Activated CD8-positive, alpha-beta T cell treated with anti-CD3 and anti-CD28 coated beads, Interleukin-2, amount 10 ng/mL, durations not matched to agents 7 days and 5 days (primary cell): Measurements from ENCODE around the gene STYK1. TPM values are rescaled to one million over a fixed set of nuclear protein-coding genes. Genes with fewer than 3 reads are reported as not detected.
"Not testable (repeated sequence)": the region's sequence is repeated elsewhere in the genome, so short reads cannot be mapped to it uniquely, and the experiment has no call there.

Source experiments
- ATAC-seq: fragments of 150-1000 bp; cut with Tn5 transposase; one replicate; pipeline ENCODE4 v1.10.0; 2021; ENCODE audit warnings: moderate library complexity
- CTCF ChIA-PET: fragments of 350-600 bp; sonication (Branson Sonifier 250); formaldehyde crosslinking; loops from one replicate; lab custom pipeline; 2021; ENCODE audit warnings: antibody characterized with exemption; lab: Charles Lee
- POLR2A ChIA-PET: fragments of 350-600 bp; sonication (Branson Sonifier 250); formaldehyde crosslinking; loops from one replicate; lab custom pipeline; 2021; ENCODE audit warnings: antibody characterized with exemption; lab: Charles Lee
- DNase-seq: peaks from one replicate; pipeline ENCODE4 v3.0.0-alpha.2; 2020
- H3K27ac Mint-ChIP-seq: one replicate; pipeline ENCODE4 v1.8.0; 2021; ENCODE audit warnings: mild to moderate bottlenecking, mixed read lengths
- H3K27me3 Mint-ChIP-seq: one replicate; pipeline ENCODE4 v1.8.0; 2021; ENCODE audit warnings: low read depth, mixed read lengths
- H3K36me3 Mint-ChIP-seq: one replicate; pipeline ENCODE4 v1.8.0; 2021; ENCODE audit warnings: low read depth, mixed read lengths
- H3K4me1 Mint-ChIP-seq: one replicate; pipeline ENCODE4 v1.8.0; 2021; ENCODE audit warnings: low read depth, mixed read lengths
- H3K4me3 Mint-ChIP-seq: one replicate; pipeline ENCODE4 v1.8.0; 2021; ENCODE audit warnings: mild to moderate bottlenecking, mixed read lengths
- H3K9me3 Mint-ChIP-seq: one replicate; pipeline ENCODE4 v1.8.0; 2022; ENCODE audit warnings: mixed read lengths; ENCODE audit not compliant: insufficient read depth
- total RNA-seq, 2 experiments: library from RNA; stranded (reverse); gene quantifications; one replicate each; pipeline ENCODE4 v1.2.3, GENCODE V29; 2021

The STYK1 gene
- total RNA-seq, 2 experiments from 2014 or later, result 5.3 to 5.9 TPM

- ATAC-seq (no peak), DNase-seq (no peak)
- H3K9me3 Mint-ChIP-seq, result peaks cover 10% of the 10 kb centered on the region
- ChIA-PET POLR2A (no interaction called here), CTCF (no interaction called here)
- H3K36me3 Mint-ChIP-seq, result no peaks in the 10 kb centered on the region
- no peak overlapping the region for H3K4me3 Mint-ChIP-seq
- H3K27ac Mint-ChIP-seq, result no peak overlapping the region
- peaks cover 4% of the 10 kb centered on the region for H3K27me3 Mint-ChIP-seq
- no peaks in the 10 kb centered on the region for H3K4me1 Mint-ChIP-seq
These were observed 14.2 kb upstream of the STYK1 start for GRCh38 chr12:10688042-10688441.

- Mint-ChIP-seq H3K4me1 (peaks cover 70% of the 10 kb centered on the region), H3K27me3 (peaks cover 19% of the 10 kb centered on the region), H3K9me3 (peaks cover 6% of the 10 kb centered on the region), H3K27ac (peak overlapping the region; percentile 33), H3K4me3 (peak overlapping the region; percentile 81), H3K36me3 (peaks cover 20% of the 10 kb centered on the region)
- DNase-seq (peak; percentile 63), ATAC-seq (peak; percentile 25)
- ChIA-PET POLR2A (interaction anchor here (1.0 to 2.1 kb wide), 3 partner anchors 60 to 519 kb away, joined by 3 to 5 read pairs (median 5); no protein-coding TSS in a partner anchor), CTCF (interaction anchor here (0.7 to 1.6 kb wide), 4 partner anchors 78 to 371 kb away, joined by 3 read pairs; no protein-coding TSS in a partner anchor)
These were observed 1.5 kb downstream of the STYK1 start for GRCh38 chr12:10672231-10672868.

GRCh38 chr12:10669533-10669932, 4.3 kb downstream of the STYK1 start:
- Mint-ChIP-seq H3K9me3 (peaks cover 3% of the 10 kb centered on the region), H3K27me3 (peaks cover 13% of the 10 kb centered on the region), H3K4me1 (peaks cover 53% of the 10 kb centered on the region), H3K36me3 (peaks cover 14% of the 10 kb centered on the region), H3K27ac (no peak overlapping the region), H3K4me3 (no peak overlapping the region)
- DNase-seq (no peak), ATAC-seq (no peak)
- CTCF ChIA-PET, result interaction anchor here (1.5 to 1.7 kb wide), 3 partner anchors 80 to 434 kb away, joined by 5 to 6 read pairs (median 6); no protein-coding TSS in a partner anchor
- POLR2A ChIA-PET, result interaction anchor here (1.9 kb wide), 1 partner anchor 56 kb away, joined by 6 read pairs; the partner anchor contains the start of gene MAGOHB

GRCh38 chr12:10668526-10668925, 5.3 kb downstream of the STYK1 start:
- CTCF ChIA-PET, result interaction anchor here (0.8 to 1.7 kb wide), 5 partner anchors 60 to 433 kb away, joined by 3 to 6 read pairs (median 5); no protein-coding TSS in a partner anchor
- peaks cover 13% of the 10 kb centered on the region for H3K36me3 Mint-ChIP-seq
- H3K27me3 Mint-ChIP-seq, result peaks cover 13% of the 10 kb centered on the region
- ATAC-seq, result peak; percentile 46
- H3K4me1 Mint-ChIP-seq, result peaks cover 44% of the 10 kb centered on the region
- H3K9me3 Mint-ChIP-seq, result peaks cover 3% of the 10 kb centered on the region
- DNase-seq, result no peak
- peak overlapping the region; percentile 68 for H3K4me3 Mint-ChIP-seq
- no peak overlapping the region for H3K27ac Mint-ChIP-seq
- POLR2A ChIA-PET, result interaction anchor here (1.9 kb wide), 1 partner anchor 55 kb away, joined by 6 read pairs; the partner anchor contains the start of gene MAGOHB

- Mint-ChIP-seq H3K9me3 (peaks cover 3% of the 10 kb centered on the region), H3K36me3 (peaks cover 13% of the 10 kb centered on the region), H3K4me1 (peaks cover 35% of the 10 kb centered on the region), H3K27ac (no peak overlapping the region), H3K27me3 (peaks cover 13% of the 10 kb centered on the region), H3K4me3 (no peak overlapping the region)
- ATAC-seq, result no peak
- POLR2A ChIA-PET, result interaction anchor here (0.6 to 1.9 kb wide), 2 partner anchors 54 to 1390 kb away, joined by 3 to 6 read pairs; partner anchors contain the start of gene MAGOHB
- no peak for DNase-seq
- CTCF ChIA-PET, result interaction anchor here (0.8 kb wide), 1 partner anchor 854 kb away, joined by 3 read pairs; no protein-coding TSS in a partner anchor
These were observed 6.3 kb downstream of the STYK1 start for GRCh38 chr12:10667581-10667980.

- POLR2A ChIA-PET, result no interaction called here
- Mint-ChIP-seq H3K9me3 (no peaks in the 10 kb centered on the region), H3K27ac (no peak overlapping the region), H3K4me1 (peaks cover 15% of the 10 kb centered on the region), H3K36me3 (peaks cover 6% of the 10 kb centered on the region), H3K27me3 (peaks cover 18% of the 10 kb centered on the region), H3K4me3 (no peak overlapping the region)
- CTCF ChIA-PET, result no interaction called here
- ATAC-seq (no peak), DNase-seq (no peak)
These were observed 9.4 kb downstream of the STYK1 start for GRCh38 chr12:10664499-10664898.

- Mint-ChIP-seq H3K27me3 (peaks cover 16% of the 10 kb centered on the region), H3K4me3 (no peak overlapping the region), H3K9me3 (no peaks in the 10 kb centered on the region), H3K4me1 (peaks cover 11% of the 10 kb centered on the region), H3K36me3 (peaks cover 4% of the 10 kb centered on the region), H3K27ac (no peak overlapping the region)
- CTCF ChIA-PET, result no interaction called here
- no peak for ATAC-seq
- POLR2A ChIA-PET, result no interaction called here
- DNase-seq, result no peak
These were observed 10.0 kb downstream of the STYK1 start for GRCh38 chr12:10663869-10664268.

- no peaks in the 10 kb centered on the region for H3K4me1 Mint-ChIP-seq
- peaks cover 11% of the 10 kb centered on the region for H3K36me3 Mint-ChIP-seq
- POLR2A ChIA-PET, result no interaction called here
- no peak for DNase-seq
- H3K27me3 Mint-ChIP-seq, result peaks cover 12% of the 10 kb centered on the region
- H3K4me3 Mint-ChIP-seq, result no peak overlapping the region
- no peaks in the 10 kb centered on the region for H3K9me3 Mint-ChIP-seq
- ATAC-seq, result no peak
- H3K27ac Mint-ChIP-seq, result no peak overlapping the region
- CTCF ChIA-PET, result no interaction called here
These were observed 12.5 kb downstream of the STYK1 start for GRCh38 chr12:10661338-10661737.

- ChIA-PET CTCF (no interaction called here), POLR2A (no interaction called here)
- no peaks in the 10 kb centered on the region for H3K4me1 Mint-ChIP-seq
- no peak for DNase-seq
- no peak overlapping the region for H3K27ac Mint-ChIP-seq
- ATAC-seq, result no peak
- H3K9me3 Mint-ChIP-seq, result no peaks in the 10 kb centered on the region
- H3K4me3 Mint-ChIP-seq, result no peak overlapping the region
- peaks cover 3% of the 10 kb centered on the region for H3K27me3 Mint-ChIP-seq
- H3K36me3 Mint-ChIP-seq, result peaks cover 13% of the 10 kb centered on the region
These were observed 19.8 kb downstream of the STYK1 start for GRCh38 chr12:10654003-10654402.

GRCh38 chr12:10652192-10652591, 21.7 kb downstream of the STYK1 start:
- Mint-ChIP-seq H3K27ac (no peak overlapping the region), H3K4me3 (no peak overlapping the region), H3K27me3 (no peaks in the 10 kb centered on the region), H3K36me3 (peaks cover 15% of the 10 kb centered on the region), H3K4me1 (no peaks in the 10 kb centered on the region), H3K9me3 (no peaks in the 10 kb centered on the region)
- DNase-seq (no peak), ATAC-seq (no peak)
- CTCF ChIA-PET, result no interaction called here
- POLR2A ChIA-PET, result no interaction called here

- H3K4me3 Mint-ChIP-seq, POLR2A ChIA-PET, ATAC-seq, H3K27ac Mint-ChIP-seq, H3K27me3 Mint-ChIP-seq, H3K4me1 Mint-ChIP-seq, CTCF ChIA-PET, DNase-seq: not testable (repeated sequence)
- Mint-ChIP-seq H3K9me3 (peaks cover 23% of the 10 kb centered on the region), H3K36me3 (peaks cover 26% of the 10 kb centered on the region)
These were observed 27.3 kb downstream of the STYK1 start for GRCh38 chr12:10646576-10646975.

GRCh38 chr12:10645910-10646309, 27.9 kb downstream of the STYK1 start:
- H3K4me1 Mint-ChIP-seq, result no peaks in the 10 kb centered on the region
- POLR2A ChIA-PET, result no interaction called here
- CTCF ChIA-PET, result no interaction called here

More at GRCh38 chr12:10645910-10646309, 27.9 kb downstream of the STYK1 start:
- H3K4me3 Mint-ChIP-seq, result no peak overlapping the region
- H3K27ac Mint-ChIP-seq, result no peak overlapping the region
- DNase-seq (no peak), ATAC-seq (no peak)
- H3K27me3 Mint-ChIP-seq, result peaks cover 2% of the 10 kb centered on the region
- peaks cover 30% of the 10 kb centered on the region for H3K36me3 Mint-ChIP-seq
- H3K9me3 Mint-ChIP-seq, result peaks cover 23% of the 10 kb centered on the region
